Stimulated activated CD4-positive, alpha-beta T cell treated with anti-CD3 and anti-CD28 coated beads, TNF-alpha, amount 100 ng/mL, for 48 hours (primary cell): ENCODE data around the gene SSPN.

Experiments used
- DNase-seq, 3 donors: peaks; one replicate each; pipeline ENCODE4 v3.0.0-alpha.2; 2020; ENCODE audit warnings: low read depth in 3 of 3

The SSPN gene

DNA sequence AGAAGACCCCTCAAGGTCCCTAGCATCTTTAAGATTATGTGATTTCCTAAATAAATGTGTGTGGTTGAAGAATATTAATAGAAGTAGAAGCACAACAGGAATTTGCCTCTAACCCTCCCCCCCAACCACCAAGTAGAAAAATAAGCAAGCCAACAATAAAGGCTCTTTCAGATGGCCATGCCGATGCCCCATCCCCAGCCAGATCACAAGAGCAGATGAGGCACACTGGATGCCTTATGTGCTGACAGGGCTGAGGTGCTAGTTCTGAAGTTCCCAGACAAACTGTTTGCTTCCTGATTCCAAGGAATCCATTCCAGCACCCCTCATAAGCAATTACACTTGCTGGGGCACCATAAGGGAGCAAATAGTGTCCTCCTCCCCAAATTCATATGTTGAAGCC is 90.0 kb downstream of the SSPN start:
- DNase-seq = no peak

DNA sequence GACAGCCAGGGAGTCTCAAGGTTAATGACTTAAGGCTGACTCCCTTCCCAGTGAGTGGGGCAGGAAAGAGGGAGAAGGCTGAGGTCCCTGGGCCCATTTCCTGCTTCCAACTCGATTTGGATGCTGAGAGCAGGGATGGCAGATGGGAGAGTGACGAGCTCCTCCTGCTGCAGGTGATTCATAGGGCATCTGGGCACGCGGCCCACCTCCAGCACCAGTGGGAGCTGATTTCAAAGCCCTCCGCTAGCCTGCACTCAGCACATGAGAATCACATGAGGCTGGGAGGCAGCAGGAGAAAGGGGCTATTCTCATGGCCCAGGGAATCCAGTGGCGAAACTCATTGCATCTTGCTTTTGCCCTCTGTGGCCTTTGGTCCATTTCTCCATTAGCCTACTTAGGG is 90.8 kb downstream of the SSPN start:
- DNase-seq = no peak

DNA sequence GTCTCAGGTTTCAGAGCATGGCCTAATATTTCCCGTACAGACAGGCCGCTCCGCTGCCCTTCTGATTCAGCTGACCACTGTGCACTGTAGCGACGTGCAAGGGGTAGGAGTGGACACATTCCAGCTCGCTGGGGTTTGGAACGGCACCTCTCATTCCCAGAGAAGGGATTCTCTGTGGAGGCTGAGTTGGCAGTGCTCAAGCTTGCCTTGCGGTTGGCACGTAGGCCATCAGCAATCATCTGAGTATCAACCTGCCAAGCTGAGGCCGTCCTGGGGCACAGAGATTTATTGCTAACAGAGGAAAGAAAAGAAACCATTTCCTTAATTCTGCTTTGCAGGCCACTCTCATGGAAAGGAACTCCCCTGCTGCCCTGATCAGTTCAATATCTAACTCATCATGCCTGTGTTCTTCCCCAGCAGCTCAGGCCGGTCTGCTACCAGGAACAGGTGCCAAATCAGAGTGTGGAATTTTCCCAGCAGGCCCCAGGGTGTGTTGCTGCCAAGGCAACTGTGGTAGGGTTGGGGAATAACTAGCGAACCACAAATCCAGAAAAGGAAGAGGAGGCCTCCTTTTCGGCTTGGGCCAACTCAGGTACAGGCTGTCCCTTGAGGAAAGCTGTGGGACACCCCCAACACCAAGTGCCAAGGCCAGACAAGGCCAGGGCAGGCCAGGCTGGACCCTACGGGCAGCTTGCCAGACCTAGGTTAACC is 92.5 kb downstream of the SSPN start:
- no peak for DNase-seq

DNA sequence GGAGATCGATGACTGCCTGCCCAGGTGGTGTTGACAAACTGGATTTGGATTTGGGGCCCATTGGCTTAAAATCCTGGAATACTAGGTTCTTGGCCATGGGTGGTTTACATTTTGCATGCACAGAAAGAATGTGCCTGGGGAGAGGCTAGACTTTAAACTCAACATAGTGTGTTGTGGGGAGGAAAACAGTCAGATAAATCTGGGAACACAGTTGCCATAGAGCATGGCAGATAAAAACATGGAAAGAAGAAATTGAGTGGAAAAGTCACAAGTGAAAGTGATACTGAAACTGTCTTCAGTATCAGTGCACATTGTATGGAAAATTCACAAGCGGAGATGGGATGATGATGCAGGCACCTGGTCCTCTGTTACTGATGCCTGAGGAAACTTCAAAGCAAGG is 95.2 kb downstream of the SSPN start:
- no peak for DNase-seq

DNA sequence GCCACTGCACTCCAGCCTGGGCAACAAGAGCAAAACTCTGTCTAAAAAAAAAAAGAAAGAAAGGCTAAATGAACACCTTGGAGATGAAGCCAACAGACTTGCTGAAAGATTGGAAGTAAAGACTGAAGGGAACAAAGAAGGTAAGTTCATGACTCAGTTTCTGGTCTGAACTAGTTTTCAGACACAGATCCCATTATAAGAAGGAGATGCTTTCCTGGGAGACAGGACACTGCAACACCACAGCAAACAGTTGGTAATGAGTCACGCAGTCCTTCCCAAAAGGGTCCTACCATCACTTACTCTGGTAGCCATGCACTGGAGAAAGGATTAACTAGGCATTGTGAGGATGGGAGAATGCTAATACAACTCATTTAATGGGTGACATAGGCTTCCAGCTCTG is 97.2 kb downstream of the SSPN start:
- no peak for DNase-seq

DNA sequence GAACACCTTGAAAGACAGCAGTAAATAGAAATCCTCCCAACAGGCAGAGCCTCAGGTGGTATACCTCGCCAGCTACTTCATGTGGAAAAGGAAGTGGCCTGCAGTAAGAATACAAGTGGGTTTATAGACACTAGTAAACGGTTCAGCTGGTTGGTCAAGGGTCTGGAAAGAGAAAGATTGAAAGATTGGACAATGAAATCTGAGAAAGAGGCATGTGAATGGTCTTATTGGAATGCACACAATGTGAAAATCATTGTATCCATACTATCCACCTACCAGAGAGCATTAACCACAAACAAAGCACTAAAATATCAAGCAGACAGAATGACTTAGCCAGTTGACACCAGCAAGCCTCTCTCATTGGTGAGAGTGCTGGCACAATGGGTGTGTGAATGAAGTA is 98.2 kb downstream of the SSPN start:
- no peak for DNase-seq

DNA sequence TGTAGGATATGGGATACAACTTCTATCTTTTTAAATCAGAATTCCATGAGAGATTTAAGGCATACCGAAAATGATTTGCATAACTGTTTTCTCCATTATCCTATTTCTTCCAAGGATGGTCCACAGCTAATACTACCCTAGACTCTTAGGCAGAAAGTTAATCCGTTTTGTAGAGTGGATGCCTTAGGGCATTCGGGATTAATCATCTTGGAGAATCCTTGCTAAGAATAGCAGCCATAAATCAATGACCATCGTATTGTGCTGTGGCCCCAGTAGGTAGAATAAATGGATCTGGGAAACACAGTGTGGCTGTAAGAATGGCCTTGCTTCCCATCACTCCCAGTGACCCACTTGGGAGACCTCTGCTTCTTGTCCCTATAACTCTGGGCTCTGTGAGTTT is 99.6 kb downstream of the SSPN start:
- DNase-seq = no peak

DNA sequence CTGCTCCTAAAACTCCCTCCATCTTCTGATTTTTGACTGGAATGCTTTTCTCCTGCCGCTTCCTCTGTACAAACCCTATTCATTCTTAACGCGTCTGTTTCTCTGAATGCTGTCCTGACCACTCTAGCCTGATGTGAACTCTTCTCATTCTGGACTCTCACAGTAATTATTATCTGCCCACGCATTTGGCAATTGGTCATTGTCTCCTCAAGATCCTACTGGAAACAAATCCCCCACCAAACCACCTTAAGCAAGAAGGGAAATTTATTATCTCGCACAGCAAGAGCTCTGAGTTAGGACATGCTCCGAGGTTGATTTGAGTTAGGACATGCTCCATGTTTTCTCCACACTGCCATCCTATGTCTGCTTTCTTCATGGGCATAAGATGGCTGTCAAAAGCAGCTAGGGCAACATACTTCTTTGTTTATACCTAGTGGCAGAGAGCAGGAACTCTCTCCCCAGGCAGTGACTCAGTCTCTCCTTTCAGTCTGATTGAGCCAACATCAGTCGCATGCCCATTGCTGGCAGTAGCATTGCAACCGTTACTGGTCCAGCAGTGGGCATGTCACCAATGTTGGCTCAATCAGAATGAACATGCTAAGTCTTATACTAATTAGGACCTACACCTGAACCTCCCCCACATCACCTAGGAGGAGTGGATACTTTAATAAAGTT is 102.2 kb downstream of the SSPN start:
- DNase-seq = no peak

DNA sequence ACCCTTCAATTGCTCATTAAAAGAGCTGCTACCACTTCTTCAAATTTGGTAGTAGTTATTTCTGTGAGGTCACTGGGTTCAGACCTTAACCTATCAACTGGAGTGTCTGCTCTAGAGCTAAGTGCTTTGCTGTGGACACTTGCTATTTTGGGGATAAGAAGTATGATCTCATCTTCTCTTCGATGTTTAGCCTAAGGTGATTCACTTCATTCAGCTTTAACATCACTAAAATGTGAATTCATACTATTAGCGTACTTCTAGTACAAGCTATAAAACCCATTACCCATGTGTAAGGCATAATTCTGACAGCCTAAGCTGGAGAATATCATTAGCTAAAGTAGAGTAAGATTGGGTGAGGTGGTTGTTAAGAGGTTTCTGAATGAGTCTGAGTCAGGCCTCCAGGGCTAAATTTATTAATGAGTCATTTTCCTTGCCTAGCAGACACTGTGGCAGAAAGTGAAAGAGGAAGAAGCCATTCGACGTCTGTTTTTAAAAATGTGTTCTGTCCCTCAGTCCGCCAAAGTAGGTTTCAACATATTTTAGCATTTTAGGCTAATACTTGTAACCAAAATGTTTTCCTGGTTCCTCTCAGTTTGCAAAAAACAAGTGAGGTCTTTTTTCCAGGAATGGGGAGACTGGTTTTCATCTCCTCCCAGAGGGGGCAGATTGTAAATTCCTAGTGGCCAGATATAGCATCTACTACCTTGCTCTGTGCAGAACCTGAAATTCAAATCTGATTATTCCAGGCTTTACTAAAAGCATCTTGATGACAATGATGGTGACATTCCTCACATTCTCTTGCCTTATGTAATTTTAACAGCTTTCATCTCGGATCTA is 103.6 kb downstream of the SSPN start:
- no peak for DNase-seq

DNA sequence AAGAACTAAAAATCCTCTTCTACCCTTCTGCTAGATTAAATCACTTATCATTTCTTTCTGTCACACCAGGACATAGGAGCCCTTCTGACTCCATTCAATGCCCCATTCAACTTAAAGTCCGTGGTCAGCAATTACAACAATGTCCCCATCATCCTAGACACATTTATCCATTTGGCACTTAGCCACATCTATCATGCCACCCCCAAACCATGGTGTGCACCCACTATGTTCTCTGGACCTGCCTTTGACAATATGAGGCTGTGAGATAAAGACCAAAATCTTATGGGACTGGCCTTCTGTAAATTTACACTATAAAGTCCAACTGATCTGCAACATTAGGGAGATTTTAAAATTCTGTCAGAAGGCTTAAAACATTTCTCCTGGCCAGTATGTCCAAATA is 104.4 kb downstream of the SSPN start:
- no peak for DNase-seq
